ENCODE data around the gene MYBPH. TPM values are rescaled to one million over a fixed set of nuclear protein-coding genes. Genes with fewer than 3 reads are reported as not detected.

MYBPH gene
- total and polyA plus RNA-seq, 2 of the 13 experiments (the other 11 are each of a cell fraction or from before 2014, with no cell fraction given), result not detected

GRCh38 chr1:203122159-203122558, 53.5 kb downstream of the MYBPH start:
- DNase-seq (ENCODE audit: low spot score) (no peak), FAIRE-seq (no peak), ATAC-seq (no peak)
- ChIA-PET POLR2A (no interaction called here), CTCF (ENCODE audit: low intra/inter-chr PET ratio, low total read pairs) (no interaction called here)
- Histone ChIP-seq H2AFZ (ENCODE audit: low read length) (no peak overlapping the region), H3K9ac (ENCODE audit: insufficient read depth, low read depth, low read length) (no peak overlapping the region), H3K27me3 (ENCODE audit: control insufficient read depth in 1 of 2, insufficient read depth in 2 of 2, low read length in 2 of 2) (peaks cover 4 to 19% of the 10 kb centered on the region in 2 experiments; a peak in 3 of 5 replicates), H3K9me3 (ENCODE audit: low read length) (no peaks in the 10 kb centered on the region), H3K79me2 (ENCODE audit: insufficient read depth, low read length) (no peaks in the 10 kb centered on the region), H3K4me2 (ENCODE audit: low read depth, low read length) (no peak overlapping the region), H3K36me3 (replicated peaks in 1 of 2; ENCODE audit: control insufficient read depth in 1 of 2, insufficient read depth in 2 of 2, low read length in 2 of 2) (no peaks in the 10 kb centered on the region), H3K4me1 (ENCODE audit: insufficient read depth, low read length) (no peaks in the 10 kb centered on the region), H3K27ac (ENCODE audit: extremely low read length, insufficient read depth, low read length) (no peak overlapping the region), H4K20me1 (ENCODE audit: insufficient read depth, low read length) (no peaks in the 10 kb centered on the region), H3K4me3 (replicated peaks in 1 of 3; ENCODE audit: insufficient read depth in 1 of 3, low read depth in 2 of 3, low read length in 3 of 3) (no peak overlapping the region)
- intact Hi-C loops (cut with micrococcal nuclease; ENCODE audit: unreplicated experiment), result no loop called here
- in situ Hi-C loops (cut with HindIII; ENCODE audit: extremely low pct_ligation_motif_present, low pct_unique_long_range_greater_than_20kb), result no loop called here
- no peak for TF ChIP-seq ZHX2 (IDR thresholded peaks at IDR 0.05; ENCODE audit: low read depth)
- no peak for TF ChIP-seq ZHX2 (CRISPR knock-in tag; IDR thresholded peaks at IDR 0.05; ENCODE audit: borderline replicate concordance)
- TF ChIP-seq ZNF180 (CRISPR knock-in tag; IDR thresholded peaks at IDR 0.05; ENCODE audit: borderline replicate concordance, low read depth), result no peak
- no peak for TF ChIP-seq JUN (CRISPR knock-in tag; IDR thresholded peaks at IDR 0.05)
- TF ChIP-seq HOXA5 (CRISPR knock-in tag; IDR thresholded peaks at IDR 0.05), result no peak
- TF ChIP-seq ZSCAN21 (CRISPR knock-in tag; IDR thresholded peaks at IDR 0.05; ENCODE audit: borderline replicate concordance), result no peak
- TF ChIP-seq RXRB (CRISPR knock-in tag; IDR thresholded peaks at IDR 0.05; ENCODE audit: borderline replicate concordance), result no peak
- no peak for TF ChIP-seq ZNF740 (CRISPR knock-in tag; IDR thresholded peaks at IDR 0.05)
- no peak for TF ChIP-seq EZH2 (conservative IDR thresholded peaks at IDR 0.05; ENCODE audit: low read depth, low read length)
- no peak for TF ChIP-seq POGZ (CRISPR knock-in tag; IDR thresholded peaks at IDR 0.05)
- TF ChIP-seq ZSCAN31 (CRISPR knock-in tag; IDR thresholded peaks at IDR 0.05; ENCODE audit: low read depth), result no peak
- no peak for TF ChIP-seq ZNF44 (CRISPR knock-in tag; IDR thresholded peaks at IDR 0.05)
- no peak for TF ChIP-seq KLF15 (CRISPR knock-in tag; IDR thresholded peaks at IDR 0.05; ENCODE audit: borderline replicate concordance)
- TF ChIP-seq MEIS2 (CRISPR knock-in tag; IDR thresholded peaks at IDR 0.05), result no peak
- no TSS peak for BruUV-seq (replicated peaks)
- 0% methylated on average over 1 of the region's 2 CpGs for WGBS (ENCODE audit: low lambda C conversion rate)

All from HepG2 (cell line).